22Rv1 (cell line): ENCODE results near the gene GRAMD2B.

Source experiments
- CTCF ChIP-seq: fragments of 450-650 bp; IDR thresholded peaks from 2 replicates; pipeline ENCODE4 v1.5.1; 2017; ENCODE audit warnings: mild to moderate bottlenecking
- ZFX ChIP-seq: fragments of 450-650 bp; IDR thresholded peaks from 2 replicates; pipeline ENCODE4 v1.6.1; 2017; ENCODE audit warnings: antibody characterized with exemption, borderline replicate concordance

GRCh38 chr5:126486332-126486731, 63.1 kb downstream of the GRAMD2B start:
- TF ChIP-seq CTCF (no peak), ZFX (no peak)
